ENCODE results near the gene ALDH1A3.

Gene ALDH1A3

GRCh38 chr15:100881573-100882336 is 2.1 kb downstream of the ALDH1A3 start:
- no peak for DNase-seq (ENCODE audit: low read depth in 2 of 2)

- DNase-seq (ENCODE audit: low read depth in 2 of 2): no peak
Observed at GRCh38 chr15:100885116-100885515, 5.5 kb downstream of the ALDH1A3 start.

GRCh38 chr15:100885811-100886210 is 6.2 kb downstream of the ALDH1A3 start:
- DNase-seq (ENCODE audit: low read depth in 2 of 2): no peak

- DNase-seq (ENCODE audit: low read depth in 2 of 2): no peak
Observed at GRCh38 chr15:100887211-100887913, 7.7 kb downstream of the ALDH1A3 start.

GRCh38 chr15:100889385-100890050 is 9.9 kb downstream of the ALDH1A3 start:
- DNase-seq (ENCODE audit: low read depth in 2 of 2): no peak

GRCh38 chr15:100890051-100890720 is 10.6 kb downstream of the ALDH1A3 start:
- no peak for DNase-seq (ENCODE audit: low read depth in 2 of 2)

GRCh38 chr15:100890850-100891249 is 11.2 kb downstream of the ALDH1A3 start:
- DNase-seq (ENCODE audit: low read depth in 2 of 2): no peak

GRCh38 chr15:100891307-100892012 is 11.8 kb downstream of the ALDH1A3 start:
- DNase-seq (ENCODE audit: low read depth in 2 of 2): no peak

GRCh38 chr15:100892013-100892355 is 12.4 kb downstream of the ALDH1A3 start:
- DNase-seq (ENCODE audit: low read depth in 2 of 2): no peak

- DNase-seq (ENCODE audit: low read depth in 2 of 2): no peak
Observed at GRCh38 chr15:100893261-100893963, 13.8 kb downstream of the ALDH1A3 start.

- DNase-seq (ENCODE audit: low read depth in 2 of 2): no peak
Observed at GRCh38 chr15:100893964-100894295, 14.3 kb downstream of the ALDH1A3 start.

GRCh38 chr15:100895721-100896120 is 16.1 kb downstream of the ALDH1A3 start:
- DNase-seq (ENCODE audit: low read depth in 2 of 2): no peak

- DNase-seq (ENCODE audit: low read depth in 2 of 2): no peak
Observed at GRCh38 chr15:100897221-100898151, 17.9 kb downstream of the ALDH1A3 start.

GRCh38 chr15:100898152-100898490 is 18.5 kb downstream of the ALDH1A3 start:
- DNase-seq (ENCODE audit: low read depth in 2 of 2): no peak

GRCh38 chr15:100898661-100899462 is 19.2 kb downstream of the ALDH1A3 start:
- DNase-seq (ENCODE audit: low read depth in 2 of 2): no peak

- no peak for DNase-seq (ENCODE audit: low read depth in 2 of 2)
Observed at GRCh38 chr15:100899601-100900000, 20.0 kb downstream of the ALDH1A3 start.

- no peak for DNase-seq (ENCODE audit: low read depth in 2 of 2)
Observed at GRCh38 chr15:100900136-100900794, 20.6 kb downstream of the ALDH1A3 start.

GRCh38 chr15:100900795-100901169 is 21.2 kb downstream of the ALDH1A3 start:
- DNase-seq (ENCODE audit: low read depth in 2 of 2): no peak

GRCh38 chr15:100901296-100901695 is 21.7 kb downstream of the ALDH1A3 start:
- no peak for DNase-seq (ENCODE audit: low read depth in 2 of 2)

All from stimulated activated CD8-positive, alpha-beta memory T cell treated with anti-CD3 and anti-CD28 coated beads, Interleukin-2, amount 100 ng/mL, for 48 hours (primary cell).